ENCODE measurements around the gene SMYD3.
"Not testable (repeated sequence)": the region's sequence is repeated elsewhere in the genome, so short reads cannot be mapped to it uniquely, and the experiment has no call there.

The SMYD3 gene

DNA sequence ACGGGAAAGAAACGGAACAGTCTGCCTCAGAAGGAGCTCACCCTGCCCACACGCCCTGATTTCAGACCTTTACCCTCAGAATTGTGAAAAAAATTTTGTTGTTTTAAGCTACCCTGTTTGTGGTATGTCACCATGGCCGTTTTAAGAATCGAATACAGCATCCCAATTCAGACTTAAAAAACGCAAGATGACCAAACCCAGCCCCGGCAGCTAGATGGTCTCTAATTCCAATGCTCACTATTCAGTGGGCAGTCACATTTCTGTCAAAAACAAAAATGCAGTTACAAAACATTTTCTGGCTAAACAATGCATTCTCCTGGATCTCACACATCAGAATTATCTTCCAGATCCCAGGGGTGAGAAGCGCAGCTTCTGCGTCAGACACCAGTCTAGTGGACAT, 527.5 kb downstream of the SMYD3 start:
- ChIA-PET POLR2A (no interaction called here), CTCF (no interaction called here)
- no peak for TF ChIP-seq CTBP1 (IDR thresholded peaks at IDR 0.05; ENCODE audit: borderline replicate concordance)
- TF ChIP-seq NFRKB (IDR thresholded peaks at IDR 0.05): no peak
- TF ChIP-seq L3MBTL2 (conservative IDR thresholded peaks at IDR 0.05): no peak
- no peak for TF ChIP-seq TARDBP (IDR thresholded peaks at IDR 0.05)
- TF ChIP-seq FOXK2 (IDR thresholded peaks at IDR 0.05): no peak
- TF ChIP-seq ARNT (IDR thresholded peaks at IDR 0.05): no peak
- TF ChIP-seq FOXA1 (IDR thresholded peaks at IDR 0.05): no peak
- no peak for TF ChIP-seq LEF1 (IDR thresholded peaks at IDR 0.05; ENCODE audit: borderline replicate concordance)
- no peak for TF ChIP-seq BHLHE40 (IDR thresholded peaks at IDR 0.05; ENCODE audit: borderline replicate concordance)
- TF ChIP-seq HDGF (IDR thresholded peaks at IDR 0.05; ENCODE audit: borderline replicate concordance): no peak
- TF ChIP-seq, protein P1, sequence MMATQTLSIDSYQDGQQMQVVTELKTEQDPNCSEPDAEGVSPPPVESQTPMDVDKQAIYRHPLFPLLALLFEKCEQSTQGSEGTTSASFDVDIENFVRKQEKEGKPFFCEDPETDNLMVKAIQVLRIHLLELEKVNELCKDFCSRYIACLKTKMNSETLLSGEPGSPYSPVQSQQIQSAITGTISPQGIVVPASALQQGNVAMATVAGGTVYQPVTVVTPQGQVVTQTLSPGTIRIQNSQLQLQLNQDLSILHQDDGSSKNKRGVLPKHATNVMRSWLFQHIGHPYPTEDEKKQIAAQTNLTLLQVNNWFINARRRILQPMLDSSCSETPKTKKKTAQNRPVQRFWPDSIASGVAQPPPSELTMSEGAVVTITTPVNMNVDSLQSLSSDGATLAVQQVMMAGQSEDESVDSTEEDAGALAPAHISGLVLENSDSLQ (IDR thresholded peaks at IDR 0.05): no peak
- no peak for TF ChIP-seq ELF4 (IDR thresholded peaks at IDR 0.05)
- no peak for TF ChIP-seq FOXM1 (IDR thresholded peaks at IDR 0.05; ENCODE audit: borderline replicate concordance)
- no peak for TF ChIP-seq SUZ12 (IDR thresholded peaks at IDR 0.05)
- no peak for TF ChIP-seq ZNF384 (IDR thresholded peaks at IDR 0.05)
- no peak for TF ChIP-seq SP1 (IDR thresholded peaks at IDR 0.05)
- no peak for DNase-seq (ENCODE audit: extremely low spot score)

DNA sequence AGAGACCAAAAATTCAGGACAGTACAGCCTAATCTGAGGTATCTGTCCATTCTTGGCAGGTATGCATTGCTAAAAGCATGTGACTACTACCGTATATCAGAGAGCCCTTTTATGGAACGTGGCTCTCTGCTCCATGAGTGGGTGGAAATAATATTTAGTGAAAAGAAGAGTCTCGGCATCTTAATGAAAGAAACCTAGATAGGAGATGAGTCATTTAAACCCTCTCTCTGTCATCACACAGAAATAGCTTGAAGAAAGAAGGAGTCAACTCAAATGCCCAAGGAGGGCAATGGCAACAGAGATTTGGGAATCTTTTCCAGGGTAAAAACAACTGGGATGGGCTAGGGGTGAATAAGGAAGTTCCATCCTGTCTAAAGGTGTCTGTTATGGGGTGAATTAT, 528.2 kb downstream of the SMYD3 start:
- no peak for DNase-seq (ENCODE audit: extremely low spot score)
- POLR2A ChIA-PET: no interaction called here
- TF ChIP-seq TARDBP (IDR thresholded peaks at IDR 0.05) (no peak), FOXA1 (IDR thresholded peaks at IDR 0.05) (no peak), SUZ12 (IDR thresholded peaks at IDR 0.05) (no peak), BHLHE40 (IDR thresholded peaks at IDR 0.05; ENCODE audit: borderline replicate concordance) (no peak), CTBP1 (IDR thresholded peaks at IDR 0.05; ENCODE audit: borderline replicate concordance) (no peak), ELF4 (IDR thresholded peaks at IDR 0.05) (no peak), FOXK2 (IDR thresholded peaks at IDR 0.05) (no peak), HDGF (IDR thresholded peaks at IDR 0.05; ENCODE audit: borderline replicate concordance) (no peak), ARNT (IDR thresholded peaks at IDR 0.05) (no peak), NFRKB (IDR thresholded peaks at IDR 0.05) (no peak), SP1 (IDR thresholded peaks at IDR 0.05) (no peak), L3MBTL2 (conservative IDR thresholded peaks at IDR 0.05) (no peak), LEF1 (IDR thresholded peaks at IDR 0.05; ENCODE audit: borderline replicate concordance) (no peak), ZNF384 (IDR thresholded peaks at IDR 0.05) (no peak), FOXM1 (IDR thresholded peaks at IDR 0.05; ENCODE audit: borderline replicate concordance) (no peak)
- TF ChIP-seq, protein P1 (IDR thresholded peaks at IDR 0.05): no peak
- CTCF ChIA-PET: no interaction called here

DNA sequence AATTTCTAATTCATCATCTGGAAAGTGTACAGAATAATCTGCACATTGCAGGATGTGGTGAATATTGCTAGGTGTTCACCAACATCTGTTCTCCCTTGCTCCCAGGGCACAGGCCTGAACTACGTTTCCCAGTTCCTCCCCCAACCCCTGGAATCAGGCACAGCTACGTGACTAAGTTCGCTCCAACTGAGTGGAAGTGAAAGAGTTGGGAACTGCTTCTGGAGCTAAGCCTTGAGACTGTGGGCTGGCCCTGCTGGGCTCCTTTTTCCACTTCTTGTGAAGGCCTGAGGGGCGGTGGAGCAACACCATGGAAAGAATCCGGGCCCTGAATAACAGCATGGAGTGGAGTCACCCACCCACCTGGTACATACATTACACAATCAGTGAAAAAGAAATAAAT, 534.6 kb downstream of the SMYD3 start:
- no peak for TF ChIP-seq FOXK2 (IDR thresholded peaks at IDR 0.05)
- no peak for TF ChIP-seq TARDBP (IDR thresholded peaks at IDR 0.05)
- no peak for TF ChIP-seq ZNF384 (IDR thresholded peaks at IDR 0.05)
- no peak for TF ChIP-seq SP1 (IDR thresholded peaks at IDR 0.05)
- no peak for TF ChIP-seq HDGF (IDR thresholded peaks at IDR 0.05; ENCODE audit: borderline replicate concordance)
- TF ChIP-seq LEF1 (IDR thresholded peaks at IDR 0.05; ENCODE audit: borderline replicate concordance): no peak
- CTCF ChIA-PET: no interaction called here
- POLR2A ChIA-PET: no interaction called here
- DNase-seq (ENCODE audit: extremely low spot score): no peak

DNA sequence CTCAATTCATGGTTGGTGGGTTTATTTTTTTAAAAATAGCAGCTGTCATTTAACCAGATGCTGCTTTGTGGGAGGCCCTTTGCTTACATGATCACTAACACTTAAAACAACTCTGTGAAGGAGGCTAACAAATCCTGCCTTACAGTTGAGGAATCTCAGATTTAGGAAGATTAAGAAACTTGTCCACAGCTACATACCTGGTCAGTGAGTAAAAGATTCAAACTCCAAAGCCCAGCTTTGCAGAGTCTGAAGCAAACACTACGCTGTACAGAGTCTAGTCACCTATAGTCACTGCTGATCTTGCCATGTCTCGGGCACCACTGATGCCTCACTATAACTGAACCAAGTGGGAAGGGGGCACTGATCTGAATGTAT, 535.4 kb downstream of the SMYD3 start:
- TF ChIP-seq NFRKB (IDR thresholded peaks at IDR 0.05) (no peak), HDGF (IDR thresholded peaks at IDR 0.05; ENCODE audit: borderline replicate concordance) (no peak), L3MBTL2 (conservative IDR thresholded peaks at IDR 0.05) (no peak), SUZ12 (IDR thresholded peaks at IDR 0.05) (no peak), ZNF384 (IDR thresholded peaks at IDR 0.05) (no peak), ARNT (IDR thresholded peaks at IDR 0.05) (no peak), FOXA1 (IDR thresholded peaks at IDR 0.05) (no peak), TARDBP (IDR thresholded peaks at IDR 0.05) (no peak), FOXK2 (IDR thresholded peaks at IDR 0.05) (no peak), ELF4 (IDR thresholded peaks at IDR 0.05) (no peak), LEF1 (IDR thresholded peaks at IDR 0.05; ENCODE audit: borderline replicate concordance) (no peak), BHLHE40 (IDR thresholded peaks at IDR 0.05; ENCODE audit: borderline replicate concordance) (no peak), SP1 (IDR thresholded peaks at IDR 0.05) (no peak), CTBP1 (IDR thresholded peaks at IDR 0.05; ENCODE audit: borderline replicate concordance) (no peak), FOXM1 (IDR thresholded peaks at IDR 0.05; ENCODE audit: borderline replicate concordance) (no peak)
- TF ChIP-seq, protein P1 (IDR thresholded peaks at IDR 0.05): no peak
- CTCF ChIA-PET: no interaction called here
- POLR2A ChIA-PET: no interaction called here
- DNase-seq (ENCODE audit: extremely low spot score): no peak

DNA sequence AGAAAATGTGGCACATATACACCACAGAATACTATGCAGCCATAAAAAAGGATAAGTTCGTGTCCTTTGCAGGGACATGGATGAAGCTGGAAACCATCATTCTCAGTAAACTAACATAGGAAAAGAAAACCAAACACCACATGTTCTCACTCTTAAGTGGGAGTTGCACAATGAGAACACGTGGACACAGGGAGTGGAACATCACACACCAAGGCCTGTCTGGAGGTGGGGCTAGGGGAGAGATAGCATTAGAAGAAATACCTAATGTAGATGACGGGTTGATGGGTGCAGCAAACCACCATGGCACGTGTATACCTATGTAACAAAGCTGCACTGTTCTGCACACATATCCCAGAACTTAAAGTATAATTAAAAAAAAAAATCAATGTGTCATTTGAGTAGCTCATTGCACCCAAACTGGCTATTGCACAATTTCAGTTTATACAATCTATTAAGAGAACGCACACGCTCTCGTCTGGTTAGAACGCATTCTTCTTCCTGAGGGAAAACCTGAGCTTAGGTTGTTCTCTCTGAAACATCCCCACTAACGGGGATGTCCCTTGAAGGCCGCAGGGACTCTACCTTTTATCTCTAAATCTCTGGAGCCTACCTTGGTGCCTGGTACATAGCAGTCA, 535.9 kb downstream of the SMYD3 start:
- POLR2A ChIA-PET; DNase-seq (ENCODE audit: extremely low spot score); CTCF ChIA-PET: not testable (repeated sequence)

DNA sequence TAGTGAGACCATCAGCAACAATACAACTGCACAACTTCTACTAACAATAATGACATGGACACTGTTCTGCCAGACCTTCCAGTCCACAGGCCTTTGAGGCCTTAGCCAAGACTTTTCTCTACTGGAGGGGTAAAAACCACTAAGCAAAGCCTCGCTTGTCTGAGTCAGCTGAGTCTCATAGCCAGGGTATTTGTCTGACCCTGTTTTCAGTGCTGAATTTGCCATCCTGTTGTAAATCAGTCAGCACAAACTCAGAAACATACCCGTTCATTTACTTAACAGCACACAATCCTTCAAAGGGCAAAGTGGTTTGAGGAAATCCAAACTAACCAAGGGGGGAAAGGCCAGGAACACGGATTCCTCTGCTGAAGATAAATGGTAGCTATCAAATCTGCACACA, 537.8 kb downstream of the SMYD3 start:
- POLR2A ChIA-PET: no interaction called here
- no peak for DNase-seq (ENCODE audit: extremely low spot score)
- CTCF ChIA-PET: no interaction called here
- TF ChIP-seq, protein P1 (IDR thresholded peaks at IDR 0.05): peak; percentile 31; the same call in 1 of the 2 replicates
- no peak for TF ChIP-seq ZNF384 (IDR thresholded peaks at IDR 0.05)
- TF ChIP-seq SUZ12 (IDR thresholded peaks at IDR 0.05): no peak
- no peak for TF ChIP-seq SP1 (IDR thresholded peaks at IDR 0.05)

Measured in HEK293T (cell line).